Measurements from ENCODE around the gene WDR44.
"Not testable (repeated sequence)": the region's sequence is repeated elsewhere in the genome, so short reads cannot be mapped to it uniquely, and the experiment has no call there.

Gene WDR44

DNA sequence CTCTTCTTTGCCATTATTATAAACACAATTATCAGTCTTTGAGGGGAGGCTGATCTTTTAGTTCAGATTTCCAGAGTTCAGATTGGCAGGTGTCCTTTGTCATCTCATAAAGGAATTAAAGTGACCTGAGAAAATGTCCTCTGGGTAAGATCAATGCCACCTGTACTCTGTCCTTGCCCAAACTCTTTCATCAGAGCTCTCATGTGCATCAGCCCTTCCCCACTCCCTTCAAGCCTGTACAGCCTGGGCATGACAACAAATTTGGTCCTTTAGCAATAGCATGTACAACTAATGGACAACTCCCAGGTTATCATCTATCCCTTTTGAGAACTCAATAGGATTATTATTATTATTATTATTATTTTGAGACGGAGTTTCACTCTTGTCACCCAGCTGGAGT, 140.8 kb downstream of the WDR44 start:
- not testable (repeated sequence) for DNase-seq

- no peak for DNase-seq
Observed at GRCh38 chrX:118493016-118493415, 147.1 kb downstream of the WDR44 start.

GRCh38 chrX:118493653-118494297, 147.9 kb downstream of the WDR44 start:
- DNase-seq, result no peak

GRCh38 chrX:118495061-118495921, 149.4 kb downstream of the WDR44 start, which contains the start of gene DOCK11:
Gene DOCK11 (plus strand): TSS chrX:118495815. CDS start chrX:118495972, 157 bp downstream.
- DNase-seq, result peak; percentile 90

DNA sequence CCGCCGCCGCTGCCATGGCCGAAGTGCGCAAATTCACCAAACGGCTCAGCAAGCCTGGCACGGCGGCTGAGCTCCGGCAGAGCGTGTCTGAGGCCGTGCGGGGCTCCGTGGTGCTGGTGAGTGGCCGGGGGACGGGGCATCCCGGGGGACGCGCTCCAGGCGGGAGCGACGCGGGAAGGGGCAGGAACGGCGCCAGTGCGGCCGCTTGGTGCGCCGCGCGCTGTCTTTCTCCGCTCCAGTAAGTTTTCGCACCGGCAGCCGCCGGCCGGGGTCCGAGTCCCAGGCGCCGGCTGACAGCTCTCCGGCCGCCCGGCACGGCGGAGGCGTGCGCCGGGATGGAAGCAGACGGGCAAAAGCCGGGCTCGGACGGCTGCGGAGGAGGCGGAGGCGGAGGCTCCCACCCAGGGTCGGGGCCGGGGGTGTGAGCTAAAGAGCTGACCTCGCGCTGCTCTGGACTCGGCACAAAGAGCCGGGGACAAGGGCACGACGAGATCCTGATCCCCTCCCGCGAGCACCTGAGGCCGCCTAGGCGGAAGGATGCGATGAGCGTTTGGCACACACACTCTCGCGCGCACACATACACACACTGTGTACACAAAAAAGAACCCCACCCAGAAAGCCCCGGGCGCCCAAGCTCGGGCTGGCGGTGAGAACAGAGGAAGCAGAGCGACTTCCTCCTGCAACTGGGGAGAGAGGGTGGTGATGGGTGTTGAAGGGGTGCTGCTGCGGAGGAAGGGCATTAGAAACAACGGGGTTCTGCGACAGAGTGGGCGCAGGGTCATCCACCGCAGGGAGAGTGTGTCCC, 150.3 kb downstream of the WDR44 start:
- peak; percentile 40 for DNase-seq

- no peak for DNase-seq
Observed at GRCh38 chrX:118496763-118497079, 150.8 kb downstream of the WDR44 start.

DNA sequence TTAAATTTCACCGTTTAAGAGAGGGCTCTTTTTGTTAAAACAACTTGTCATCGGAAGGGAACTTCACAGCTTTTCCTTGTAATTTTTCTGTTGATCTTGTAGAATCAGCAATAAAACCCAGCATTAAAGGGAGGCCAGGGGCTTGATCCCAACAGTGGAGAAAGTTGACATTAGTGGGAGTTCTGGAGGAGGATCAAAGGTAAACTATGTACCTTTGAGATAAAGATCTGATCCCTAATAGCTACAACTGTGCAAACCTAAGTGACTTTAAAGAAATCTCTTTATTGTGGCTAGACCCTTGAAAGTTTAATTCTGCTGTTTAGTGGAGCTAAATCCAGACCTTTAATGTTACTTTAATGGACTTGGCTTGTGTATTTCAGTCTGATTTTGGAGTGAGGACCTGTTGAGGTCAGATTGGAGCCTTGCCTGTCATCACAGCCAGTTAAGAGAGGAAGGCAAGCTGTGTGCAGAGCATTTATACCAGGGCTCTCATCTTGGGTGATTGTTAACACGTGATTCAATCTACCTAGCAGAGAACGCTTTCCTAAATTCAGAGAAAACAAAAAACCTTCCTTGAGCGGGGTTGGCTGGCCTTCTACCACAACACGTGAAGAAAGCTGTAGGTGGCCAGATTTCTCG, 151.4 kb downstream of the WDR44 start:
- no peak for DNase-seq

GRCh38 chrX:118498351-118498750, 152.4 kb downstream of the WDR44 start:
- no peak for DNase-seq

- no peak for DNase-seq
Observed at GRCh38 chrX:118498755-118499154, 152.8 kb downstream of the WDR44 start.

- no peak for DNase-seq
Observed at GRCh38 chrX:118499295-118499694, 153.4 kb downstream of the WDR44 start.

Data from right hindlimb (tissue), 1 donor.